C4-2B (cell line): Measurements from ENCODE around the gene CROCC.
"Not testable (repeated sequence)": the region's sequence is repeated elsewhere in the genome, so short reads cannot be mapped to it uniquely, and the experiment has no call there.

Experiments
- H3K27ac ChIP-seq: fragments of 450-650 bp; 2 replicates; pipeline ENCODE4 v1.5.1; 2017
- CTCF ChIP-seq: fragments of 450-650 bp; conservative IDR thresholded peaks from 2 replicates; pipeline ENCODE4 v1.5.1; 2017; ENCODE audit warnings: mild to moderate bottlenecking
- ZFX ChIP-seq: fragments of 450-650 bp; IDR thresholded peaks from 2 replicates; pipeline ENCODE4 v1.6.1; 2017

Gene CROCC

GRCh38 chr1:16918371-16918770 is 3.4 kb upstream of the CROCC start:
- no peak for TF ChIP-seq ZFX
- no peak for TF ChIP-seq CTCF

GRCh38 chr1:16918936-16919665 is 2.6 kb upstream of the CROCC start:
- not testable (repeated sequence) for H3K27ac ChIP-seq

More at GRCh38 chr1:16918371-16918770, 3.4 kb upstream of the CROCC start:
- H3K27ac ChIP-seq = no peak overlapping the region

GRCh38 chr1:16920951-16921350 is 780 bp upstream of the CROCC start:
- H3K27ac ChIP-seq = no peak overlapping the region
- TF ChIP-seq CTCF (no peak), ZFX (no peak)

GRCh38 chr1:16922466-16922865 is 735 bp downstream of the CROCC start:
- no peak overlapping the region for H3K27ac ChIP-seq
- no peak for TF ChIP-seq ZFX
- TF ChIP-seq CTCF = no peak

- no peak overlapping the region for H3K27ac ChIP-seq
- no peak for TF ChIP-seq CTCF
- TF ChIP-seq ZFX = no peak
Measured at GRCh38 chr1:16922885-16923431, 1.2 kb downstream of the CROCC start.

GRCh38 chr1:16924216-16924918 is 2.6 kb downstream of the CROCC start:
- TF ChIP-seq CTCF (no peak), ZFX (no peak)
- no peak overlapping the region for H3K27ac ChIP-seq

- no peak overlapping the region for H3K27ac ChIP-seq
Measured at GRCh38 chr1:16924919-16925477, 3.3 kb downstream of the CROCC start.

More at GRCh38 chr1:16924919-16925477, 3.3 kb downstream of the CROCC start:
- no peak for TF ChIP-seq ZFX
- no peak for TF ChIP-seq CTCF
